Measurements from ENCODE around the gene MAD1L1.

The MAD1L1 gene

GRCh38 chr7:2202361-2202761 lies 30.4 kb downstream of the MAD1L1 start:
- H3K4me3 ChIP-seq (ENCODE audit: low read depth, low read length), result no peak overlapping the region

- H3K4me3 ChIP-seq (ENCODE audit: low read depth, low read length), result no peak overlapping the region
Observed at GRCh38 chr7:2201686-2202360, 30.9 kb downstream of the MAD1L1 start.

- no peak overlapping the region for H3K4me3 ChIP-seq (ENCODE audit: low read depth, low read length)
Observed at GRCh38 chr7:2201128-2201527, 31.6 kb downstream of the MAD1L1 start.

GRCh38 chr7:2200584-2200980 lies 32.2 kb downstream of the MAD1L1 start:
- no peak overlapping the region for H3K4me3 ChIP-seq (ENCODE audit: low read depth, low read length)

GRCh38 chr7:2199956-2200583 lies 32.7 kb downstream of the MAD1L1 start:
- no peak overlapping the region for H3K4me3 ChIP-seq (ENCODE audit: low read depth, low read length)

GRCh38 chr7:2199528-2199927 lies 33.2 kb downstream of the MAD1L1 start:
- no peak overlapping the region for H3K4me3 ChIP-seq (ENCODE audit: low read depth, low read length)

- no peak overlapping the region for H3K4me3 ChIP-seq (ENCODE audit: low read depth, low read length)
Observed at GRCh38 chr7:2198760-2199159, 34.0 kb downstream of the MAD1L1 start.

- no peak overlapping the region for H3K4me3 ChIP-seq (ENCODE audit: low read depth, low read length)
Observed at GRCh38 chr7:2198206-2198605, 34.5 kb downstream of the MAD1L1 start.

GRCh38 chr7:2197436-2198155 lies 35.1 kb downstream of the MAD1L1 start:
- no peak overlapping the region for H3K4me3 ChIP-seq (ENCODE audit: low read depth, low read length)

GRCh38 chr7:2196381-2197378 lies 36.1 kb downstream of the MAD1L1 start:
- H3K4me3 ChIP-seq (ENCODE audit: low read depth, low read length), result no peak overlapping the region

GRCh38 chr7:2195400-2196246 lies 37.1 kb downstream of the MAD1L1 start:
- no peak overlapping the region for H3K4me3 ChIP-seq (ENCODE audit: low read depth, low read length)

GRCh38 chr7:2193575-2194305 lies 39.0 kb downstream of the MAD1L1 start:
- H3K4me3 ChIP-seq (ENCODE audit: low read depth, low read length), result no peak overlapping the region

- H3K4me3 ChIP-seq (ENCODE audit: low read depth, low read length), result no peak overlapping the region
Observed at GRCh38 chr7:2192831-2193534, 39.8 kb downstream of the MAD1L1 start.

GRCh38 chr7:2191016-2191415 lies 41.7 kb downstream of the MAD1L1 start:
- H3K4me3 ChIP-seq (ENCODE audit: low read depth, low read length), result no peak overlapping the region

- no peak overlapping the region for H3K4me3 ChIP-seq (ENCODE audit: low read depth, low read length)
Observed at GRCh38 chr7:2190531-2190930, 42.2 kb downstream of the MAD1L1 start.

- no peak overlapping the region for H3K4me3 ChIP-seq (ENCODE audit: low read depth, low read length)
Observed at GRCh38 chr7:2186166-2186565, 46.6 kb downstream of the MAD1L1 start.

- no peak overlapping the region for H3K4me3 ChIP-seq (ENCODE audit: low read depth, low read length)
Observed at GRCh38 chr7:2185715-2186114, 47.0 kb downstream of the MAD1L1 start.

- no peak overlapping the region for H3K4me3 ChIP-seq (ENCODE audit: low read depth, low read length)
Observed at GRCh38 chr7:2182461-2182860, 50.3 kb downstream of the MAD1L1 start.
